H1 (cell line): ENCODE measurements around the gene DPP10. TPM values are rescaled to one million over a fixed set of nuclear protein-coding genes. Genes with fewer than 3 reads are reported as not detected.

Experiments used
- CTCF ChIP-seq, 3 experiments: IDR thresholded peaks; 1 replicate in 2 of 3; 2 replicates in 1 of 3; pipeline versions ENCODE4 v1.5.1 to v1.6.1; 2011; ENCODE audit warnings: low read length in 3 of 3, mild to moderate bottlenecking in 3 of 3, inconsistent platforms in 2 of 3, low read depth in 1 of 3, moderate library complexity in 1 of 3; ENCODE audit not compliant: insufficient read depth in 1 of 3; ENCODE audit errors: control extremely low read depth in 1 of 3
- SAP30 ChIP-seq: fragments of 300-600 bp; sonication (generic); IDR thresholded peaks from 2 replicates; pipeline ENCODE4 v1.7.1; 2012; ENCODE audit warnings: low read length, moderate library complexity, mild to moderate bottlenecking, inconsistent platforms; ENCODE audit not compliant: insufficient read depth, insufficient replicate concordance
- SP1 ChIP-seq: IDR thresholded peaks from 2 replicates; pipeline ENCODE4 v1.6.1; 2011; ENCODE audit warnings: low read depth, low read length
- polyA plus RNA-seq, 7 experiments: library from polyadenylated mRNA; depleted of rRNA in 3 of 7; stranded (reverse) in 5 of 7; unstranded in 2 of 7; fragments of >200 nt in 5 of 7; fragments of 200-250 nt in 2 of 7; gene quantifications; 1 replicate in 5 of 7; 2 replicates in 1 of 7; 4 replicates in 1 of 7; pipeline versions ENCODE4 v1.2.1 to v1.2.3, GENCODE V29; 2011 to 2013; ENCODE audit warnings: missing spikeins in 2 of 7, mixed read lengths in 2 of 7
- total RNA-seq: library from RNA; stranded (reverse); fragmentation: NEBNext Ultra II Directional; extraction: Animal tissue kit (Norgen Biotek cat#: 25700); gene quantifications from 2 replicates; pipeline ENCODE4 v1.2.1, GENCODE V29; 2021

DPP10 gene
- total and polyA plus RNA-seq, 2 of the 8 experiments (the other 6 are each of a cell fraction or from before 2014, with no cell fraction given), result 3.3 to 7.2 TPM

- TF ChIP-seq SAP30 (no peak), CTCF (IDR thresholded peaks at IDR 0.05; ENCODE audit: control extremely low read depth in 1 of 3, insufficient read depth in 1 of 3, low read depth in 1 of 3, low read length in 3 of 3) (no peak), SP1 (no peak)
Measured at GRCh38 chr2:114769991-114770390, 327.6 kb downstream of the DPP10 start (continued).
